ENCODE measurements around the gene GOLGA8S.
"Not testable (repeated sequence)": the region's sequence is repeated elsewhere in the genome, so short reads cannot be mapped to it uniquely, and the experiment has no call there.

GOLGA8S gene

DNA sequence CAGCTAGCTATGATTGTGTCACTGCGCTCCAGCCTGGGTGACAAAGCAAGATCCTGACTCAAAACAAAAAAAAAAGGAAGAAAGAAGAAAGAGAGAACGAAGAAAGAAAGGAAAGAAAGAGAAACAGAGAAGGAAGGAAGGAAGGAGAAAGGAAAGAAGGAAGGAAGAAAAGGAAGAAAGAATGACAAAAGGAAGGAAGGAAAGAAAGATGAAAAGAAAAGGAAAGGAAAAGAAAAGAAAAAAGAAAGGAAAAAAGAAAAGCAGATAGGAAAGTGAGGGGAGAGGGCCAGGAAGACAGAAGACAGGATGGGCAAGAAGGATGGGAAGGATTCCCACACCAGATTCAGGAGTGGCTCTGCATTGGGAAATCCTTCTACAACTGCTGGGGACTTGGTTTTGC lies 47.6 kb downstream of the GOLGA8S start:
- peaks cover 4% of the 10 kb centered on the region for H3K27me3 ChIP-seq (ENCODE audit: insufficient read depth, low read depth, severe bottlenecking)
- no peaks in the 10 kb centered on the region for H3K9me3 ChIP-seq (ENCODE audit: severe bottlenecking)

DNA sequence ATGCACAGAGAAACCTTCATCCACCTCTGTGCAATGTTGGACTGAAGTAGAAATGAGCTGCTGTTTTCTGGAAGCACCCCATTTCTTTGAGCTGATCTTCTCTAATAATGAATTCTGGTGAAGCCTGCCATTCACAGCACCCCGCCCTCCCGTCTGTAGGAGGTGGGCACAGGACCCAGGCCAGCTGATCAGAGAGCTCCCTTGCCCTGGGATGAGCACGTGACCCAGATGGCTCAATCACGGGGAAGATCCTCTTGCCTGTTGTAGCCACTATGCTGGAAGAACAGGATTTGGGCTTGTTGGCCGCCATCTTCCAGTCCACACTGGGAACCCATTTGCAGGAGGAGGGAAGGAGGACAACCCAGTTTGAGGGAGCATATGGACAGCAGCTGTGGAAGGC lies 48.0 kb downstream of the GOLGA8S start:
- Histone ChIP-seq H3K36me3 (no peaks in the 10 kb centered on the region), H3K27me3 (ENCODE audit: insufficient read depth, low read depth, severe bottlenecking) (peaks cover 8% of the 10 kb centered on the region), H3K27ac (no peak overlapping the region), H3K4me3 (ENCODE audit: low read depth, low read length) (no peak overlapping the region), H3K9me3 (ENCODE audit: severe bottlenecking) (no peaks in the 10 kb centered on the region)
- TF ChIP-seq, protein P1, sequence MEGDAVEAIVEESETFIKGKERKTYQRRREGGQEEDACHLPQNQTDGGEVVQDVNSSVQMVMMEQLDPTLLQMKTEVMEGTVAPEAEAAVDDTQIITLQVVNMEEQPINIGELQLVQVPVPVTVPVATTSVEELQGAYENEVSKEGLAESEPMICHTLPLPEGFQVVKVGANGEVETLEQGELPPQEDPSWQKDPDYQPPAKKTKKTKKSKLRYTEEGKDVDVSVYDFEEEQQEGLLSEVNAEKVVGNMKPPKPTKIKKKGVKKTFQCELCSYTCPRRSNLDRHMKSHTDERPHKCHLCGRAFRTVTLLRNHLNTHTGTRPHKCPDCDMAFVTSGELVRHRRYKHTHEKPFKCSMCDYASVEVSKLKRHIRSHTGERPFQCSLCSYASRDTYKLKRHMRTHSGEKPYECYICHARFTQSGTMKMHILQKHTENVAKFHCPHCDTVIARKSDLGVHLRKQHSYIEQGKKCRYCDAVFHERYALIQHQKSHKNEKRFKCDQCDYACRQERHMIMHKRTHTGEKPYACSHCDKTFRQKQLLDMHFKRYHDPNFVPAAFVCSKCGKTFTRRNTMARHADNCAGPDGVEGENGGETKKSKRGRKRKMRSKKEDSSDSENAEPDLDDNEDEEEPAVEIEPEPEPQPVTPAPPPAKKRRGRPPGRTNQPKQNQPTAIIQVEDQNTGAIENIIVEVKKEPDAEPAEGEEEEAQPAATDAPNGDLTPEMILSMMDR (IDR thresholded peaks at IDR 0.05; ENCODE audit: low read depth, low read length), result no peak
- DNase-seq, result no peak

More for the DNA sequence above, 47.6 kb downstream of the GOLGA8S start:
- Histone ChIP-seq H3K4me3 (ENCODE audit: low read depth, low read length) (no peak overlapping the region), H3K27ac (no peak overlapping the region), H3K36me3 (no peaks in the 10 kb centered on the region)
- TF ChIP-seq, protein P1 (IDR thresholded peaks at IDR 0.05; ENCODE audit: low read depth, low read length), result no peak
- DNase-seq, result no peak

DNA sequence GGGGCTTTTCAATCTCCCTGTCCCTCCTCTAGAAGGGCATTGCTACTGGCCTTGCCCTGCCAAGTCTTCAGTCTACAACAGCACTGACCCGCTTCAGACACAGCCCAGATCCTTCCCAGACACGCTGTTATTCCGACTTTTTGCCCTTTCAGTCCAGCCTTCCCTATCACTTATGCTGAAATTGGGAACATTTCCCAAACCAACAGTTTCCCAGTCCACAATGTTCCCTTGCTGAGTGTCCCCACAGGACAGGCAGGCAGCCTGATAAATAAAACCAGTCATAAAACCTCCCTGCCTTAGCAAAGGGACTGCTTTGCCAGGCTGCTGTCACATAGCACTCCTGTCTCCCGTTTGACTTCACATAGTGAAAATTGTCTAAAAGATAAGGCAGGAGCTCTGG lies 49.0 kb downstream of the GOLGA8S start:
- TF ChIP-seq, protein P1 (IDR thresholded peaks at IDR 0.05; ENCODE audit: low read depth, low read length), result no peak
- Histone ChIP-seq H3K36me3 (no peaks in the 10 kb centered on the region), H3K9me3 (ENCODE audit: severe bottlenecking) (no peaks in the 10 kb centered on the region), H3K27ac (no peak overlapping the region), H3K27me3 (ENCODE audit: insufficient read depth, low read depth, severe bottlenecking) (peaks cover 8% of the 10 kb centered on the region), H3K4me3 (ENCODE audit: low read depth, low read length) (no peak overlapping the region)
- no peak for DNase-seq

DNA sequence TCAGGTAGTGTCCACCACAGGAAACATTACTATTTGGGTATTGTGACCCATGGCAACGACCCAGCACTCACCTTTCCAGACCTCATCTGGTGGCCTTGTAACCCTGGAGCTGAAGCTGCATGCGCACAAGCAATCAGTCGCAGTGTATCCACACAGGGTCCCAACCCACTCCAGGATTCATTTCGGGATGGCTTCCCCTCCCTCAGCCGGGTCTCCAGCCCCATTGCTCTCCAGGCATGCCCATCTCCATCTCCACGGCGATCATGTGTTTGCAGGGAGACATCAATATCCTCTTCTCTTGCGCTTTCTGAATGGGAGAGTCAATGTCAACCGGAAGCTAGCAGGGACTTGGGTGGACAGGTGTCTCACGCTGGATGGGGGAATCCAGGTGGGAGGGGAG lies 57.3 kb downstream of the GOLGA8S start:
- Histone ChIP-seq H3K4me3 (ENCODE audit: low read depth, low read length) (no peak overlapping the region), H3K27ac (no peak overlapping the region), H3K9me3 (ENCODE audit: severe bottlenecking) (no peaks in the 10 kb centered on the region), H3K36me3 (no peaks in the 10 kb centered on the region), H3K27me3 (ENCODE audit: insufficient read depth, low read depth, severe bottlenecking) (peaks cover 7% of the 10 kb centered on the region)
- no peak for DNase-seq
- TF ChIP-seq, protein P1 (IDR thresholded peaks at IDR 0.05; ENCODE audit: low read depth, low read length), result no peak

DNA sequence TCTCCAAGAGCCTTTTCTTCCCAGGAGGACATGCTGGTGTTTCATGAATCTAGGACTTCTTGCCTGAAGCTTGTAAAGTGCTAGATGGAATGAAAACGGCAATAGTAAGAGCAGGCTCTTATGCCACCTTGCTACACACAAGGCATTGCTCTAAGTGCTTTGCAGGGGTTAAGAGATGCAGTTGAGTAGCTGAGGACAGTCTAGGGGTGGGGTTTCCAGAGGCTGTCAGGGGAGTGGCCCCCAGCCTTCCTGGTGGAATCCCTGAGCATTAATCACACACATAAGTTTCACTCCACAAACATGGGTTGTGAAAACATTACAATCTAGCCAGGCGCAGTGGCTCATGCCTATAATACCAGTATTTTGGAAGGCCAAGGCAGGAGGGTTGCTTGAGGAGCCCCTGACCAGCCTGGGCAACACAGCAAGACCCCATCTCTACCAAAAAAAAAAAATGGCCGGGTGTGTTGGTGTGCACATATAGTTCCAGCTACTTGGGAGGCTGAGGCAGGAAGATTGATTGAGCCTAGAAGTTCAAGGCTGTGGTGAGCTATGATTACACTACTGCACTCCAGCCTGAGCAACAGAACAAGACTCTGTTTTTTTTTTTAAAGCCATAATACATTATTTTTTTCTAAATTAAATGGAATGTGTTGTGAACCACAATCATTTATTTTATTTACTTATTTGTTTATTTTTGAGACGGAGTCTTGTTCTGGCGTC lies 58.5 kb downstream of the GOLGA8S start:
- not testable (repeated sequence) for DNase-seq; H3K9me3 ChIP-seq (ENCODE audit: severe bottlenecking); H3K36me3 ChIP-seq

More for the DNA sequence above, 58.5 kb downstream of the GOLGA8S start:
- not testable (repeated sequence) for H3K4me3 ChIP-seq (ENCODE audit: low read depth, low read length); H3K27ac ChIP-seq; H3K27me3 ChIP-seq (ENCODE audit: insufficient read depth, low read depth, severe bottlenecking)
